Activated CD4-positive, alpha-beta T cell treated with anti-CD3 and anti-CD28 coated beads for 4 hours (primary cell): ENCODE results near the gene PPEF2.

Source experiments
- DNase-seq, 2 donors: peaks; one replicate each; pipeline ENCODE4 v3.0.0-alpha.2; 2020

The PPEF2 gene

DNA sequence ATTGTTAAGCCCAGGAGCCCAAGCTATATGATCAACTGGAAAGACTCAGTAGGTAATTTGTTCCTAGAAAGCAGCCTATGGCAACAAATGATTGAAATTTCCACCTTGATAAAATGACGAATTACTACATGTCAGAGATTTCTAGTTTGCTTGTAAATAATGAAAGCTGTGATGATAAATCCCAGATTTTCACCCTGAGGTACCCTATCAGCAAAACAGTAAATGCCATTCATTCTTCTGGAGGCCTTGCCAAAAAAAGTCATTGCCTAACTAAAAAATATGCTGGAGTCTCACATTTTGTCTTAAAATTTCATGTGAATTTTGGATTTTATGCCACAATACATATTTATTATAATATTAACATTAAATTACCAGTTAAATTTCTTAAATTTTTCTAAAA, 71.3 kb downstream of the PPEF2 start:
- DNase-seq: no peak

DNA sequence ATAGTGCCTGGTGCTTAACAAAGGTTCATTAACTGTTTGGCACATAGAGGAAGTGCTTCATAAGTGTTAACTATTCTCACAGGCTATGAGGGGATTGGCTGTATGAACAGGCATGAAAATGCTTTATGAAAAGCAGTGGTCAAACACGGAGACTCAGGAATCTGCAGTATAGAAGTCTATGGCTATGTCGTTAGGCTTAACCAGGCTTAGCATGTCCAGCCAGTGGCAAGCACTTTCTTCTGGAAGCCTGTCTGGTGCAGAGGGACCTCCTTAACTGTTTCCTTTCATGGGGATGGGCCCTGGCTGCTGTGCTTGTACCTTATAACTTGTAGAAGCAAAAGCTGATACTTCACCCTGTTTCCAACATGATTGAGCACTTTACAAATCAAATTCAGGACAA, 78.4 kb downstream of the PPEF2 start:
- DNase-seq: no peak

DNA sequence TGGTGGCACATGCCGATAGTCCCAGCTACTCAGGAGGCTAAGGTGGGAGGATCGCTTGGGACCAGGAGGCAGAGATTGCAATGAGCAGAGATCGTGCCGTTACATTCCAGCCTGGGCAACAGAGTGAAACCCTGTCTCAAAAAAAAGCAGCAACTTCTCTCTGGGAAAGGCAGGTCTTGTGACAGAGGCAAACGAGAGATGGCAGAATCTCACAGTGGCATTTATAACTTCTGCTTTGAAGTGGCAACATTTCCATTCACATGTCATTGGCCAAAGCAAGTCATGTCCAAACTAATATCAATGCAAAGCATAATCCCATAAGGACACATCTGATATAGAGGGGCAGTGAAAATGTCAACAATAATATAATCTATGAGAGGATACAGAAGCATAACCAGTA, 79.8 kb downstream of the PPEF2 start:
- DNase-seq: no peak

DNA sequence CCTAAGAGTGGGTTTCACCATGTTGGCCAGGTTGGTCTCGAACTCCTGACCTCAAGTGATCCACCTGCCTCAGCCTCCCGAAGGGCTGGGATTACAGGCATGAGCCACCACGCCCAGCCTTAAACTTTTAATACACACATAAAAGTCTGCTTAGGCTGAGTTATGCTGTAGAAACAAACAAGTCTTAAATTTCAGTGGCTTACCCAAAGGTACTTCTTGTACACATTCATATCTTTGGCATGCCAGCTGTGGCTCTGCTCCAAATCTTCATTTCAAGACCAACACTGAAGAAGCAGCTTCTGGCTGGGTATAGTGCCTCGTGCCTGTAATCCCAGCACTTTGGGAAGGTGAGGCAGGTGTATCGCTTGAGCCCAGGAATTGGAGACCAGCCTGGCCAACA, 80.3 kb downstream of the PPEF2 start:
- no peak for DNase-seq

DNA sequence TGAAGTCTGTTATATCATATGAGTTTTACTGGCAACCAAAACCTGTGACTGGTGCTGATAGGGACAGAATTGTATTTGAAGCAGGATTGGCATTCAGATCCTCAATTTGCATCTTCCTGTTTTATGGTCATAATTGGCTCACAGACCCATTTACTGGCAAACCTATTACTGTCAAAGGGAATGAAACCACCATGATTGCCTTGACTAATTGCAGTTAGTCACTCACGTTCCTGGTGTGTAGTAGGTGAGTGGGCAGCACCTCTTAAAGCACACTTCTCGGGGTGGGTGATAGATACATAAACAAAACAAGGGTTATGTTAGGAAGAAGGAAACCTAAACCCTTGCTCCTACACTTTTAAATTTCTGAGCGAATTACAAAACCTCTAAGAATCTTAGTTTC, 81.0 kb downstream of the PPEF2 start:
- DNase-seq: no peak

DNA sequence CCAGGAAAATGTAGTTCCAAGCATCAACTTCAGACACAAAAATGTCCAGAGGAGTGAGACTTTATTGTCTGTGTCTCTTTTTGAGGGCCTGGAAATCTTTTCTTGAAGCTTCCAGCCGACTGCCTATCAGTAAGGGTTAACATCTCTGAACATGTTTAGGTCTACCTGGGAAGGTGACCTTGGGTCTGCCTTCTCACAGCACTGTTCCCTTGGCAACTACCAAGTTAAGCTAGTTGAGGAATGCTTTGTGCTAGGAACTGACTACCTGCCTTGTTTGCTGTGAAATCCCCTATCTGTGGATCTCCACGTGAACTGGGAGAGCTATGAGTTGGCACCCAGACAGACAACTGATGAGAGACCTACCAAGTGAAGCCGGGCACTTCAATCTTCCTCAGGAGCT, 81.6 kb downstream of the PPEF2 start:
- no peak for DNase-seq

DNA sequence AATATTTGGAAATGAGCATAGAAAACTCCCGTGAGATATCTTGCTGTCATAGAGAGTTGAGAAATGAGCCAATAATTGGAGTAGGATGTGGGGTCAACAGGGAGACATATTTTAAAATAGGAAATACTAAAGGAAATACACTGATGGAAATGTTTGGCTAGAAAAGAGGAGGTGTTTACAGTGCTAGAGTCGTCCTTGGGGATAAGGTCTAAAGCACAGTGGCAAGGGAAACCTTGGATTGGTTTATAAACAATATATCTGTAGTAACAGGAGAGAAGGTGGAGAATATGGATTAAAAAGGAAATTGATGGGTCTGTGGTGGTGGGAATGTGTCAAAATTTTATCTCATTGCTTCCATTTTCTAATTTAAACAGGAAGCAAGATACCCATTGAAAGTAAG, 82.1 kb downstream of the PPEF2 start:
- DNase-seq: no peak

DNA sequence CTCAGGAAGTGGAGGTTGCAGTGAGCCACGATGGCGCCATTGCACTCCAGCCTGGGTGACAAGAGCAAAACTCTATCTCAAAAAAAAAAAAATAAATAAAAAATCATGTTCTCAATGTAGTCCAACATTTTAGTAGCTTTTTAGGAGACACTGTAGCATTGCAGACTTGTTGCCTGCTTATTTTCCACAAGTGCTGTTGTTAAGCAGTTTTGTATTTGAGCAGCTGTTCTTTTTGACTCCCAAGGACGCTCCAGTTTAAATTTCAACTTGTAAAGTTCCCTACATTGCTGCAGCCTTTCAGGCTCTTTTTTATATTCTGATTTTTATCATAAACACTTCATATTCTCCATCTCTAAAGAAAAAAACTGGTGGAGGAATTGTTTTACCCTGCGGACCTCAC, 83.1 kb downstream of the PPEF2 start:
- no peak for DNase-seq

DNA sequence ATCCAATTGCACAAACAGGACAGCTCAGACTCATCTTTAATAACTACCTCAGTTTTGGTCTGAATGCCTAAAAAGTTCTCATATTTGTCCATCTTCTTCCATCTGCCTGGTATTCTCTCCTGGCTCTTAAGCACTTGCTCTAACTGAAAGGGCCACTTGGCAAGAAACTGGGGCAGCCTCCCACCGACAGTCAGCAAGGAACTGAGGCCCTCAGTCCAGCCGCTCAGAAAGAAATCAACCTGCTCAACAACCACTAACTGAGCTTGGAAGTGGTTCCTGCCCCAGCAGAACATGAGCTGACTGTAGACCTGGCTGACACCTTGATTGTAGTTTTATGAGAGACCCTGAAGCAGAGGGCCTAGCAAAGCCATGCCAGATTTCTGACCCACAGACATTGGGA, 84.4 kb downstream of the PPEF2 start:
- DNase-seq: no peak
